Stomach (tissue), 9 donors: Measurements from ENCODE around the gene IVD. TPM values are rescaled to one million over a fixed set of nuclear protein-coding genes. Genes with fewer than 3 reads are reported as not detected.

Experiments used
- DNase-seq, 2 donors: peaks; one replicate each; pipeline versions ENCODE4 v3.0.0 to v3.0.0-alpha.2; 2013 to 2019
- H3K27ac ChIP-seq, 5 donors: fragments of 200-600 bp in 4 of 5; sonication (generic) in 4 of 5; one replicate each; pipeline ENCODE4 v1.5.1; 2013 to 2019; ENCODE audit warnings: mild to moderate bottlenecking in 1 of 5, moderate library complexity in 1 of 5
- H3K27me3 ChIP-seq, 3 donors: fragments of 200-600 bp; sonication (generic); one replicate each; pipeline ENCODE4 v1.5.1; 2017 to 2019; ENCODE audit warnings: mixed run types in 1 of 3
- H3K36me3 ChIP-seq, 4 donors: fragments of 200-600 bp; sonication (generic); 1 replicate in 3 of 4; 2 replicates in 1 of 4; pipeline ENCODE4 v1.5.1; 2016 to 2019
- H3K4me1 ChIP-seq, 4 donors: fragments of 200-600 bp; sonication (generic); one replicate each; pipeline ENCODE4 v1.5.1; 2016 to 2019
- H3K4me3 ChIP-seq, 4 donors: fragments of 200-600 bp; sonication (generic) in 3 of 4; one replicate each; pipeline ENCODE4 v1.5.1; 2016 to 2019; ENCODE audit warnings: mild to moderate bottlenecking in 1 of 4
- H3K9me3 ChIP-seq, 4 donors: fragments of 200-600 bp; sonication (generic); one replicate each; pipeline ENCODE4 v1.5.1; 2016 to 2019
- CTCF ChIP-seq, 7 experiments: fragments of 450-650 bp in 4 of 7; fragments of 200-600 bp in 3 of 7; sonication (generic) in 3 of 7; IDR thresholded peaks; one replicate each; pipeline ENCODE4 v1.5.1; 2016 to 2019; ENCODE audit warnings: antibody characterized with exemption in 7 of 7, control low read depth in 2 of 7, mild to moderate bottlenecking in 1 of 7
- EP300 ChIP-seq: sonication (generic); formaldehyde crosslinking; IDR thresholded peaks from one replicate; pipeline ENCODE4 v1.6.1; 2017; ENCODE audit warnings: antibody characterized with exemption
- POLR2A ChIP-seq, 4 donors: fragments of 450-650 bp; IDR thresholded peaks; one replicate each; pipeline ENCODE4 v1.6.1; 2016; ENCODE audit warnings: antibody characterized with exemption in 4 of 4, control low read depth in 2 of 4, mild to moderate bottlenecking in 1 of 4, moderate library complexity in 1 of 4
- POLR2AphosphoS5 ChIP-seq, 3 donors: sonication (generic); formaldehyde crosslinking; IDR thresholded peaks; one replicate each; pipeline ENCODE4 v1.6.1; 2016; ENCODE audit warnings: antibody characterized with exemption in 3 of 3
- WGBS, 5 donors: extraction: QIAGEN DNeasy Blood & Tissue Kit in 3 of 5; methylation state at CpG; one replicate each; pipeline versions ENCODE4 v1.1.5 to v1.1.7; 2013 to 2018; 5-methylcytosine and 5-hydroxymethylcytosine counted together
- intact Hi-C: fragments of 100-400 bp; cut with DNase I; formaldehyde crosslinking; loops from one replicate; pipeline ENCODE4 v1.15.1; 2023; ENCODE audit warnings: low total_unique reads
- polyA plus RNA-seq, 3 donors: library from polyadenylated mRNA; stranded (reverse); fragments of 200-250 nt; gene quantifications; one replicate each; pipeline ENCODE4 v1.2.3, GENCODE V29; 2013
- total RNA-seq, 5 donors: library from RNA; depleted of rRNA; stranded (reverse); fragments of >200 nt; gene quantifications; one replicate each; pipeline versions ENCODE4 v1.1.0 to v1.2.3, GENCODE V29; 2014 to 2016
- donor health status: healthy with polysubstance abuse.
- donor health status: Bipolar disorder and iron deficiency.
- donor health status: healthy.

The IVD gene
- total and polyA plus RNA-seq, 8 donors, result 26.7 to 78.1 (median 45.3) TPM

DNA sequence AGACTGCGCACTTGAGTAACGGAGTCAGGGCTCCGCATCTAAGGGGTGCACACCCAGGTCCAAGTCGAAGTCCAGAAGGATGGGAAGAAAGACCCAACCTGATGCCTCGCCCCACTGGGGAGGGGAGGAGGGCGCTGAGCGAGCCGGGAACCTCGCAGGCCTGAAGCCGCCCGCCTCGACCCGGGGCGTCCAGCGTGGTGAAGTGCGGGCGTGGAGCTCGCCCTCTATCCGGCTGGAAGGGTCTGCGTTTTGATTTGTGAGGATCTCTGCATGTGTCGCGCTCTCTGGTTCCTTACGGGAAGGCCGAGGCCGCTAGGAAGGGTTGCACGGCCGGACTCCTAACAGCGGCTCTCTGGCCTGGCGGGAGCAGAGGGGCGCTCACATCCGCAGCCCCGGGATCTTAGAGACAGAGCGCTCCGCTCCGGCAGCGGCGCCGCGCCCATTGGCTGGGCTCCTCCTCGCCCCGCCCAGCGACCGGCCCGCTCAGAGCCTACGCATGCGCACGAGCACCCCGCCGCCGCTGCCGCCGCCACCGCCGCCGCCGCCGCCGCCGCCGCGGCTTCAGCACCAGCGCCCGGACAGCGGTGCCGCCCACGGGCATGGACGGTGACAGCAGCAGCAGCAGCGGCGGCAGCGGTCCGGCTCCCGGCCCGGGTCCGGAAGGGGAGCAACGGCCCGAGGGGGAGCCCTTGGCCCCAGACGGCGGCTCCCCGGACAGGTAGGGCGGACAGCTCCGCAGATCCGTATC, 47.7 kb upstream of the IVD start, which contains the start of gene DISP2:
TSS of gene DISP2 (plus strand) at position 497 of the 748 bp plus-strand sequence. CDS start at position 600, 103 bp downstream.
- H3K36me3 ChIP-seq, result no peaks in the 10 kb centered on the region
- H3K4me1 ChIP-seq, result peaks cover 19 to 34% (median 29%) of the 10 kb centered on the region in 4 donors
- H3K27me3 ChIP-seq, result peaks cover 0 to 10% (median 3%) of the 10 kb centered on the region in 3 donors
- TF ChIP-seq POLR2AphosphoS5 (IDR thresholded peaks at IDR 0.05) (no peak), POLR2A (IDR thresholded peaks at IDR 0.05) (no peak), CTCF (IDR thresholded peaks at IDR 0.05) (no peak), EP300 (no peak)
- 3 to 8% (median 4%) methylated on average over 32 to 82 of the region's 82 CpGs for WGBS, 5 donors
- H3K4me3 ChIP-seq, result peak within 1 kb of the TSS; percentile 46 to 67 (median 58)
- intact Hi-C loops, result no loop called here
- no peaks in the 10 kb centered on the region for H3K9me3 ChIP-seq
- H3K27ac ChIP-seq, result peak within 1 kb of the TSS in 2 of 5 donors; percentile 21 to 42
- DNase-seq, result peak; percentile 92 to 96

GRCh38 chr15:40358471-40359353, 46.9 kb upstream of the IVD start:
- Histone ChIP-seq H3K4me1 (peaks cover 19 to 27% (median 26%) of the 10 kb centered on the region in 4 donors), H3K27me3 (peaks cover 0 to 10% (median 3%) of the 10 kb centered on the region in 3 donors), H3K4me3 (peak overlapping the region; percentile 46 to 67 (median 58)), H3K27ac (peak overlapping the region in 1 of 5 donors; percentile 21), H3K36me3 (no peaks in the 10 kb centered on the region), H3K9me3 (no peaks in the 10 kb centered on the region)
- intact Hi-C loops, result no loop called here
- WGBS, 5 donors, result 11 to 14% (median 12%) methylated on average over 25 to 31 of the region's 31 CpGs
- DNase-seq, result no peak
- TF ChIP-seq POLR2A (IDR thresholded peaks at IDR 0.05) (no peak), EP300 (no peak), POLR2AphosphoS5 (IDR thresholded peaks at IDR 0.05) (no peak), CTCF (IDR thresholded peaks at IDR 0.05) (no peak)

GRCh38 chr15:40360015-40360414, 45.6 kb upstream of the IVD start:
- H3K4me1 ChIP-seq, result peaks cover 12 to 16% (median 15%) of the 10 kb centered on the region in 4 donors
- DNase-seq, result no peak
- H3K36me3 ChIP-seq, result no peaks in the 10 kb centered on the region
- no peak overlapping the region for H3K27ac ChIP-seq
- H3K9me3 ChIP-seq, result no peaks in the 10 kb centered on the region
- H3K27me3 ChIP-seq, result peaks cover 0 to 10% (median 3%) of the 10 kb centered on the region in 3 donors
- intact Hi-C loops, result loop anchor here (10.0 kb wide), 1 partner anchor 55 kb away; no protein-coding TSS in a partner anchor
- 92 to 98% (median 94%) methylated on average over 3 to 4 of the region's 4 CpGs for WGBS, 5 donors
- TF ChIP-seq CTCF (IDR thresholded peaks at IDR 0.05) (no peak), POLR2AphosphoS5 (IDR thresholded peaks at IDR 0.05) (no peak), POLR2A (IDR thresholded peaks at IDR 0.05) (no peak), EP300 (no peak)
- no peak overlapping the region for H3K4me3 ChIP-seq

DNA sequence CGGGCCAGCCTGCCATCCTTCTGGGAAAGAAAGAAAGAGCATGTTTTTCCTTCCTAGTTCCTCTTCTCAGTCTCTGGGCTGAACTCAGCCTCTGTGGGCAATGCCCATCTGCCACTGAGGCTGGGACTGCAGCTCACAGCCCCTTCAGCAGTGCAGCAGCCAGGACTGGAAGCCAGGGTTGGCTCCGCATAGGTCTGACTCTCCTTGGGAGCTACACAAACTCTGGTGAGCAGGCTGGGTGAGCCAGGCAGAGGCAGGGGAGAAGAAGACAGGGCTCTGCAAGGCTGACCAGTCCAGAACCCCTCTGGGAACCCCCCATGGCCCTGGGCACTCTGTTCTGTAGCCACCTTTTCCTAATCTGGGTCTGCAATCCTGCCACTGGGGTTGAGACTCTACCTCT, 44.0 kb upstream of the IVD start:
- WGBS, 5 donors, result 75 to 91% (median 83%) methylated on average over 2 of the region's 2 CpGs
- peaks cover 0 to 10% (median 3%) of the 10 kb centered on the region in 3 donors for H3K27me3 ChIP-seq
- TF ChIP-seq EP300, result no peak
- no peak for TF ChIP-seq POLR2AphosphoS5 (IDR thresholded peaks at IDR 0.05)
- no peak for TF ChIP-seq CTCF (IDR thresholded peaks at IDR 0.05)
- no peak for TF ChIP-seq POLR2A (IDR thresholded peaks at IDR 0.05)
- H3K4me3 ChIP-seq, result no peak overlapping the region
- H3K27ac ChIP-seq, result no peak overlapping the region
- H3K4me1 ChIP-seq, result peaks cover 12 to 23% (median 19%) of the 10 kb centered on the region in 4 donors
- H3K36me3 ChIP-seq, result no peaks in the 10 kb centered on the region
- no peaks in the 10 kb centered on the region for H3K9me3 ChIP-seq
- intact Hi-C loops, result loop anchor here (10.0 kb wide), 1 partner anchor 53 kb away; no protein-coding TSS in a partner anchor
- DNase-seq, result no peak
